Hepatocyte (in vitro differentiated cells): ENCODE data around the gene KBTBD2.

Experiments used
- EZH2 ChIP-seq: fragments of 200-600 bp; sonication (generic); IDR thresholded peaks from 2 replicates; pipeline ENCODE4 v1.6.1; 2016; ENCODE audit warnings: antibody characterized with exemption, mild to moderate bottlenecking, borderline replicate concordance
- TF ChIP-seq, protein P1 (sequence below): fragments of 200-600 bp; sonication (generic); IDR thresholded peaks from 2 replicates; pipeline ENCODE4 v1.5.1; 2016; ENCODE audit warnings: antibody characterized with exemption, mild to moderate bottlenecking; ENCODE audit not compliant: poor library complexity

DNA sequence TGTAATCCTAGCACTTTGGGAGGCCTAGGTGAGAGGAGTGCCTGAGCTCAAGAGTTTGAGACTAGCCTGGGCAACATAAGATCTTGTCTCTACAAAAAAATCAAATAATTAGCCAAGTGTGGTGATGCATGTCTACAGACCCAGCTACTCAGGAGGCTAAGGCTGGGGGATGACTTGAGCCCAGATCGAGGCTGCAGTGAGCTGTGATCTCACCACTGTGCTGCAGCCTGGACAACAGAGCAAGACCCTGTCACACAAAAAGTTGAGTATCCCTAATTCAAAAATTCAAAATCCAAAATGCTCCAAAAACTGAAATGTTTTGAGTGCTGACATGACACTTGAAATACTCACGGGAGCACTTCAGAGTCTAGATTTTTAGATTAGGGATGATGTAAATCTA is 19.1 kb downstream of the KBTBD2 start:
- TF ChIP-seq, protein P1, sequence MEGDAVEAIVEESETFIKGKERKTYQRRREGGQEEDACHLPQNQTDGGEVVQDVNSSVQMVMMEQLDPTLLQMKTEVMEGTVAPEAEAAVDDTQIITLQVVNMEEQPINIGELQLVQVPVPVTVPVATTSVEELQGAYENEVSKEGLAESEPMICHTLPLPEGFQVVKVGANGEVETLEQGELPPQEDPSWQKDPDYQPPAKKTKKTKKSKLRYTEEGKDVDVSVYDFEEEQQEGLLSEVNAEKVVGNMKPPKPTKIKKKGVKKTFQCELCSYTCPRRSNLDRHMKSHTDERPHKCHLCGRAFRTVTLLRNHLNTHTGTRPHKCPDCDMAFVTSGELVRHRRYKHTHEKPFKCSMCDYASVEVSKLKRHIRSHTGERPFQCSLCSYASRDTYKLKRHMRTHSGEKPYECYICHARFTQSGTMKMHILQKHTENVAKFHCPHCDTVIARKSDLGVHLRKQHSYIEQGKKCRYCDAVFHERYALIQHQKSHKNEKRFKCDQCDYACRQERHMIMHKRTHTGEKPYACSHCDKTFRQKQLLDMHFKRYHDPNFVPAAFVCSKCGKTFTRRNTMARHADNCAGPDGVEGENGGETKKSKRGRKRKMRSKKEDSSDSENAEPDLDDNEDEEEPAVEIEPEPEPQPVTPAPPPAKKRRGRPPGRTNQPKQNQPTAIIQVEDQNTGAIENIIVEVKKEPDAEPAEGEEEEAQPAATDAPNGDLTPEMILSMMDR, result no peak
- no peak for TF ChIP-seq EZH2
